SK-N-SH (cell line): ENCODE data around the gene CA9.
"Not testable (repeated sequence)": the region's sequence is repeated elsewhere in the genome, so short reads cannot be mapped to it uniquely, and the experiment has no call there.

Experiments used
- CTCF ChIP-seq: fragments of 200-600 bp; sonication (generic); IDR thresholded peaks from 2 replicates; pipeline ENCODE4 v1.6.1; 2017; ENCODE audit warnings: antibody characterized with exemption, mild to moderate bottlenecking, moderate library complexity
- EP300 ChIP-seq, 2 experiments: IDR thresholded peaks; 2 replicates each; pipeline versions ENCODE4 v1.4.0 to v1.6.1; 2012; ENCODE audit warnings: borderline replicate concordance in 1 of 2, low read depth in 1 of 2, low read length in 1 of 2
- POLR2AphosphoS5 ChIP-seq: IDR thresholded peaks from 2 replicates; pipeline ENCODE4 v1.6.1; 2012; ENCODE audit warnings: low read depth, low read length
- SIN3A ChIP-seq: IDR thresholded peaks from 2 replicates; pipeline ENCODE4 v1.6.1; 2012; ENCODE audit warnings: low read depth, mild to moderate bottlenecking, low read length, moderate library complexity, borderline replicate concordance
- SMC3 ChIP-seq: IDR thresholded peaks from 2 replicates; pipeline ENCODE4 v1.6.1; 2012; ENCODE audit warnings: low read depth, low read length, improper control_type of control experiment
- TAF1 ChIP-seq: IDR thresholded peaks from 2 replicates; pipeline ENCODE4 v1.6.1; 2012; ENCODE audit warnings: low read depth, mild to moderate bottlenecking, low read length, moderate library complexity, borderline replicate concordance
- TEAD4 ChIP-seq: IDR thresholded peaks from 2 replicates; pipeline ENCODE4 v1.4.0; 2012; ENCODE audit warnings: mild to moderate bottlenecking, borderline replicate concordance; ENCODE audit not compliant: insufficient read depth

- not testable (repeated sequence) for TF ChIP-seq CTCF; SIN3A; TAF1; TEAD4; POLR2AphosphoS5; SMC3; EP300 (IDR thresholded peaks at IDR 0.05; ENCODE audit: borderline replicate concordance in 1 of 2, low read depth in 1 of 2, low read length in 1 of 2)
These were observed 36.9 kb upstream of the CA9 start for GRCh38 chr9:35636877-35637246.
